Raji (cell line): ENCODE data around the gene BRWD1.

Source experiments
- POLR2A ChIP-seq: IDR thresholded peaks from 2 replicates; pipeline ENCODE4 v1.6.1; 2011; ENCODE audit warnings: low read depth, low read length, control low read depth; ENCODE audit not compliant: insufficient read depth

Gene BRWD1

GRCh38 chr21:39315603-39316445 is 2.4 kb upstream of the BRWD1 start:
- TF ChIP-seq POLR2A, result no peak

- TF ChIP-seq POLR2A, result no peak
Observed at GRCh38 chr21:39314143-39315027, 953 bp upstream of the BRWD1 start.

GRCh38 chr21:39313042-39313570 is 326 bp downstream of the BRWD1 start:
- no peak for TF ChIP-seq POLR2A

- TF ChIP-seq POLR2A, result no peak
Observed at GRCh38 chr21:39312112-39313041, 1.1 kb downstream of the BRWD1 start.

- no peak for TF ChIP-seq POLR2A
Observed at GRCh38 chr21:39311164-39311563, 2.3 kb downstream of the BRWD1 start.

GRCh38 chr21:39307466-39307865 is 6.0 kb downstream of the BRWD1 start:
- TF ChIP-seq POLR2A, result no peak

GRCh38 chr21:39300587-39300986 is 12.8 kb downstream of the BRWD1 start:
- TF ChIP-seq POLR2A, result no peak

GRCh38 chr21:39296891-39297290 is 16.5 kb downstream of the BRWD1 start:
- TF ChIP-seq POLR2A, result no peak

- TF ChIP-seq POLR2A, result no peak
Observed at GRCh38 chr21:39288987-39289386, 24.4 kb downstream of the BRWD1 start.

- no peak for TF ChIP-seq POLR2A
Observed at GRCh38 chr21:39282911-39283310, 30.5 kb downstream of the BRWD1 start.

GRCh38 chr21:39281853-39282252 is 31.6 kb downstream of the BRWD1 start:
- no peak for TF ChIP-seq POLR2A

- TF ChIP-seq POLR2A, result no peak
Observed at GRCh38 chr21:39281207-39281606, 32.2 kb downstream of the BRWD1 start.

- TF ChIP-seq POLR2A, result no peak
Observed at GRCh38 chr21:39269620-39270019, 43.8 kb downstream of the BRWD1 start.

- no peak for TF ChIP-seq POLR2A
Observed at GRCh38 chr21:39265603-39266002, 47.8 kb downstream of the BRWD1 start.

GRCh38 chr21:39263372-39263771 is 50.1 kb downstream of the BRWD1 start:
- TF ChIP-seq POLR2A, result no peak
